ENCODE measurements around the gene MGMT.

DNA sequence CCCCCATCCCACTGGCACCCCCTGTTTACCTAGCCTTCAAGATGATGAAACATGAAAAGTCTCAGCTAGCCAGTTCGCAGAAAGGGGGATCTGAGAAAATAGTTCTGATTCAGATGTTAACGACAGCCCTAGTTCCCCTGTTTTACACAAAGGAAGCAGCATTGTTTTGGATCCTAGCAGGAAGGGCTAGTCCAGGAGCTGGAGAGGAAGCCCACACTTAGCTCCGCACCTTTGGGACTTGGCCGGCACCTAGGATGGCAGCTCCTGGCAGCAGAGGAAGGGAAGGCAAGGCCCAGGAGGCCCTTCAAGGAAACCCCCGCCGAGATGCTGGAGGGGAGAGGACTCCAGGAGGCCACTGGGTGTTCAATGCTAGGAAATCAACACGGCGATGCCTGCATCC lies 29.0 kb upstream of the MGMT start:
- TF ChIP-seq, protein P1, sequence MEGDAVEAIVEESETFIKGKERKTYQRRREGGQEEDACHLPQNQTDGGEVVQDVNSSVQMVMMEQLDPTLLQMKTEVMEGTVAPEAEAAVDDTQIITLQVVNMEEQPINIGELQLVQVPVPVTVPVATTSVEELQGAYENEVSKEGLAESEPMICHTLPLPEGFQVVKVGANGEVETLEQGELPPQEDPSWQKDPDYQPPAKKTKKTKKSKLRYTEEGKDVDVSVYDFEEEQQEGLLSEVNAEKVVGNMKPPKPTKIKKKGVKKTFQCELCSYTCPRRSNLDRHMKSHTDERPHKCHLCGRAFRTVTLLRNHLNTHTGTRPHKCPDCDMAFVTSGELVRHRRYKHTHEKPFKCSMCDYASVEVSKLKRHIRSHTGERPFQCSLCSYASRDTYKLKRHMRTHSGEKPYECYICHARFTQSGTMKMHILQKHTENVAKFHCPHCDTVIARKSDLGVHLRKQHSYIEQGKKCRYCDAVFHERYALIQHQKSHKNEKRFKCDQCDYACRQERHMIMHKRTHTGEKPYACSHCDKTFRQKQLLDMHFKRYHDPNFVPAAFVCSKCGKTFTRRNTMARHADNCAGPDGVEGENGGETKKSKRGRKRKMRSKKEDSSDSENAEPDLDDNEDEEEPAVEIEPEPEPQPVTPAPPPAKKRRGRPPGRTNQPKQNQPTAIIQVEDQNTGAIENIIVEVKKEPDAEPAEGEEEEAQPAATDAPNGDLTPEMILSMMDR (IDR thresholded peaks at IDR 0.05), result no peak
- no peak for TF ChIP-seq ZFX (IDR thresholded peaks at IDR 0.05; ENCODE audit: borderline replicate concordance)

Measured in 22Rv1 (cell line).